ENCODE measurements around the gene NTRK2.
A peak's percentile ranks its signal among the peaks of the same experiment; 100 is the strongest.
"Not testable (repeated sequence)": the region's sequence is repeated elsewhere in the genome, so short reads cannot be mapped to it uniquely, and the experiment has no call there.

Gene NTRK2

GRCh38 chr9:85064811-85065371 is 395.4 kb downstream of the NTRK2 start:
- no peak for DNase-seq (ENCODE audit: extremely low spot score)
- TF ChIP-seq CTCF (IDR thresholded peaks at IDR 0.05; ENCODE audit: control extremely low read depth, extremely low read depth, low read depth, missing control alignments) = no peak
- ChIA-PET CTCF (interaction anchor here (0.7 kb wide), 1 partner anchor 110 kb away, joined by 3 read pairs; no protein-coding TSS in a partner anchor), POLR2A (no interaction called here)

DNA sequence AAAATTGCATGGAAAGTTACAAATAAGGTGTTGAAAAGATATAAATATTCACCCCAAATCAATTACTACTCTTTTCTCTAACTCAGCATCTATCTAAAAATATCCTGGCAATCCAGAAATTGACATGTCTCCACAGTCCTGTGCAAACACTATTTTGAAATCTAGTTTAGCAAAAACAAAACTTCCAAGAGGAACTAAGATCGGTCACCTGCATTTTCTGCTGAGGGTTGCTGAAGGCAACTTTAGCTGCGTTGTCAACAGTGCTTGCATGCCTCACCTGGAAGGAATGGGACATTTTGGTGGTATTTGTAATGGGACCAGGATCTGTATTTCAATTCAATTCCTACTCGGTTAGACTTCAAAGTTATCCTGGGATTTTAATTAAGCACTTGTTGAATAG is 398.3 kb downstream of the NTRK2 start:
- peak; percentile 27 for DNase-seq (ENCODE audit: extremely low spot score)
- CTCF ChIA-PET = no interaction called here
- no peak for TF ChIP-seq CTCF (IDR thresholded peaks at IDR 0.05; ENCODE audit: control extremely low read depth, extremely low read depth, low read depth, missing control alignments)

GRCh38 chr9:85069421-85069820 is 399.9 kb downstream of the NTRK2 start:
- DNase-seq (ENCODE audit: extremely low spot score); POLR2A ChIA-PET: not testable (repeated sequence)
- CTCF ChIA-PET = interaction anchor here (1.3 to 1.5 kb wide), 3 partner anchors 10 to 290 kb away, joined by 3 read pairs; no protein-coding TSS in a partner anchor
- TF ChIP-seq CTCF (IDR thresholded peaks at IDR 0.05; ENCODE audit: control extremely low read depth, extremely low read depth, low read depth, missing control alignments) = peak; percentile 21

More for the DNA sequence above, 398.3 kb downstream of the NTRK2 start:
- POLR2A ChIA-PET = no interaction called here

Measured in GM10248 (cell line).